ENCODE data around the gene GEN1. TPM values are rescaled to one million over a fixed set of nuclear protein-coding genes. Genes with fewer than 3 reads are reported as not detected.

GEN1 gene
- total and polyA plus RNA-seq, 2 of the 4 experiments (the other 2 are of a cell fraction) = 7.9 to 8.3 TPM

GRCh38 chr2:17709897-17710296 is 44.0 kb upstream of the GEN1 start:
- Histone ChIP-seq H3K14ac (replicated peaks; ENCODE audit: low read depth, low read length) (no peak overlapping the region), H3K9me1 (ENCODE audit: insufficient read depth, low read length) (peaks cover 3% of the 10 kb centered on the region; the same call in 1 of the 2 replicates), H2AFZ (replicated peaks; ENCODE audit: low read length, poor library complexity) (no peak overlapping the region), H2BK20ac (ENCODE audit: low read depth, low read length) (no peak overlapping the region), H3K4me2 (ENCODE audit: low read depth, low read length) (no peak overlapping the region), H4K91ac (ENCODE audit: insufficient read depth, low read depth, low read length) (no peak overlapping the region), H4K5ac (ENCODE audit: low read depth, low read length) (no peak overlapping the region), H2AK5ac (ENCODE audit: low read depth, low read length) (no peak overlapping the region), H2BK120ac (ENCODE audit: low read depth, low read length) (no peak overlapping the region), H3K23ac (ENCODE audit: low read depth, low read length) (no peak overlapping the region), H2BK15ac (ENCODE audit: low read depth, low read length) (no peak overlapping the region), H3K79me1 (ENCODE audit: low read depth in 1 of 2, low read length in 2 of 2) (no peaks in the 10 kb centered on the region; a peak in 1 of 4 replicates), H3K27me3 (ENCODE audit: control insufficient read depth, insufficient read depth, low read length) (no peaks in the 10 kb centered on the region), H2BK5ac (ENCODE audit: low read depth, low read length, poor library complexity, severe bottlenecking) (no peak overlapping the region), H4K8ac (ENCODE audit: low read depth in 2 of 2, low read length in 2 of 2) (no peak overlapping the region), H3K4me1 (ENCODE audit: control insufficient read depth, insufficient read depth, low read length) (no peaks in the 10 kb centered on the region), H3K18ac (ENCODE audit: low read depth, low read length) (no peak overlapping the region), H3K9me3 (ENCODE audit: control insufficient read depth, insufficient read depth, low read length) (no peaks in the 10 kb centered on the region), H3K9ac (ENCODE audit: low read depth, low read length) (no peak overlapping the region), H4K20me1 (ENCODE audit: insufficient read depth, low read length) (no peaks in the 10 kb centered on the region), H3K56ac (ENCODE audit: extremely low read depth, insufficient read depth, low read length) (no peak overlapping the region), H2AK9ac (replicated peaks; ENCODE audit: low read depth, low read length, poor library complexity) (no peak overlapping the region), H3K27ac (ENCODE audit: insufficient read depth, low read length) (no peak overlapping the region), H3K4ac (ENCODE audit: low read depth, low read length) (no peak overlapping the region), H3K36me3 (ENCODE audit: control insufficient read depth, insufficient read depth, low read length) (peaks cover 20% of the 10 kb centered on the region), H3K4me3 (ENCODE audit: insufficient read depth, low read depth, low read length) (no peak overlapping the region)
- dilution Hi-C loops (cut with HindIII; ENCODE audit: low sequenced_read_pairs, unreplicated experiment) = no loop called here
- TF ChIP-seq FOS (IDR thresholded peaks at IDR 0.05; ENCODE audit: low read depth, low read length) (no peak), ELK1 (IDR thresholded peaks at IDR 0.05; ENCODE audit: borderline replicate concordance, low read depth, low read length) (no peak), MXI1 (IDR thresholded peaks at IDR 0.05; ENCODE audit: borderline replicate concordance, low read depth, low read length) (no peak), CEBPB (IDR thresholded peaks at IDR 0.05; ENCODE audit: low read depth, low read length) (no peak), BHLHE40 (IDR thresholded peaks at IDR 0.05; ENCODE audit: low read depth, low read length) (no peak), RCOR1 (IDR thresholded peaks at IDR 0.05; ENCODE audit: insufficient replicate concordance, low read length) (no peak), SMC3 (IDR thresholded peaks at IDR 0.05; ENCODE audit: low read depth, low read length) (no peak), USF2 (IDR thresholded peaks at IDR 0.05; ENCODE audit: low read depth, low read length) (no peak), CTCF (conservative IDR thresholded peaks at IDR 0.05; ENCODE audit: low read depth, low read length) (no peak), POLR2A (IDR thresholded peaks at IDR 0.05; ENCODE audit: low read depth, low read length) (no peak), MAFK (IDR thresholded peaks at IDR 0.05; ENCODE audit: low read depth, low read length) (no peak), CHD1 (IDR thresholded peaks at IDR 0.05; ENCODE audit: low read depth, low read length) (no peak)
- ATAC-seq (ENCODE audit: low read depth) (no peak), DNase-seq (no peak)
- intact Hi-C loops (cut with micrococcal nuclease) = no loop called here
- ChIA-PET POLR2A (ENCODE audit: unreplicated experiment) (no interaction called here), CTCF (no interaction called here)
- BruUV-seq (replicated peaks) = no TSS peak
- in situ Hi-C loops (cut with MboI; ENCODE audit: low sequenced_read_pairs) = no loop called here
- WGBS, 2 experiments (ENCODE audit: extremely low coverage in 2 of 2, insufficient read length in 1 of 2) = 100% methylated on average over 1 of the region's 2 CpGs; no CpG with 5 or more reads in 1 of the 2 experiments
